ENCODE results near the gene A1BG. TPM values are rescaled to one million over a fixed set of nuclear protein-coding genes. Genes with fewer than 3 reads are reported as not detected.

The A1BG gene
- total and polyA plus RNA-seq, 2 of the 13 experiments (the other 11 are each of a cell fraction or from before 2014, with no cell fraction given): 14.7 to 41.4 TPM

GRCh38 chr19:58386576-58387337 is 33.5 kb upstream of the A1BG start, which contains the start of gene RPS5 (continued):
- TF ChIP-seq ZNF367 (CRISPR knock-in tag; IDR thresholded peaks at IDR 0.05; ENCODE audit: borderline replicate concordance): 0 out of 2 replicates have a peak, but pooled peaks have one; percentile 35
- TF ChIP-seq ZNF556 (CRISPR knock-in tag; IDR thresholded peaks at IDR 0.05; ENCODE audit: borderline replicate concordance): no peak; the same call in 1 of the 2 replicates
- peak; percentile 43; the same call in 1 of the 2 replicates for TF ChIP-seq ZNF343 (CRISPR knock-in tag; IDR thresholded peaks at IDR 0.05)
- peak; percentile 44; the same call in 1 of the 2 replicates for TF ChIP-seq WIZ (CRISPR knock-in tag; IDR thresholded peaks at IDR 0.05)
- TF ChIP-seq ZNF3 (CRISPR knock-in tag; IDR thresholded peaks at IDR 0.05): no peak
- 0 out of 2 replicates have a peak, but pooled peaks have one; percentile 33 for TF ChIP-seq ZNF354B (CRISPR knock-in tag; IDR thresholded peaks at IDR 0.05)
- no peak; the same call in none of the 2 replicates for TF ChIP-seq SPEN (CRISPR knock-in tag; IDR thresholded peaks at IDR 0.05; ENCODE audit: low read depth)
- no peak for TF ChIP-seq PAX8 (CRISPR knock-in tag; IDR thresholded peaks at IDR 0.05; ENCODE audit: borderline replicate concordance)
- peak; percentile 76; the same call in 1 of the 2 replicates for TF ChIP-seq ZBTB49 (CRISPR knock-in tag; IDR thresholded peaks at IDR 0.05; ENCODE audit: borderline replicate concordance)
- TF ChIP-seq ZUFSP (CRISPR knock-in tag; IDR thresholded peaks at IDR 0.05; ENCODE audit: borderline replicate concordance): no peak
- peak; percentile 94 for TF ChIP-seq ARID4A (CRISPR knock-in tag; IDR thresholded peaks at IDR 0.05; ENCODE audit: borderline replicate concordance)
- TF ChIP-seq JUN (CRISPR knock-in tag; IDR thresholded peaks at IDR 0.05): 0 out of 2 replicates have a peak, but pooled peaks have one; percentile 30
- TF ChIP-seq ZNF724P (CRISPR knock-in tag; IDR thresholded peaks at IDR 0.05; ENCODE audit: borderline replicate concordance): 0 out of 2 replicates have a peak, but pooled peaks have one; percentile 39
- peak; percentile 85 for TF ChIP-seq ZNF333 (CRISPR knock-in tag; IDR thresholded peaks at IDR 0.05; ENCODE audit: borderline replicate concordance)
- TF ChIP-seq TCF12 (IDR thresholded peaks at IDR 0.05): no peak
- no peak; the same call in 1 of the 2 replicates for TF ChIP-seq TCF12 (CRISPR knock-in tag; IDR thresholded peaks at IDR 0.05)
- peak; percentile 56 for TF ChIP-seq ETV5 (CRISPR knock-in tag; IDR thresholded peaks at IDR 0.05; ENCODE audit: borderline replicate concordance)
- no peak for TF ChIP-seq ZNF382 (CRISPR knock-in tag; IDR thresholded peaks at IDR 0.05; ENCODE audit: borderline replicate concordance)
- TF ChIP-seq POLR2A (IDR thresholded peaks at IDR 0.05; ENCODE audit: insufficient read depth in 1 of 2, low read depth in 2 of 2, low read length in 2 of 2): peak; percentile 85 to 98
- TF ChIP-seq ELK4 (CRISPR knock-in tag; IDR thresholded peaks at IDR 0.05; ENCODE audit: borderline replicate concordance): no peak
